ENCODE data around the gene TMEM97. TPM values are rescaled to one million over a fixed set of nuclear protein-coding genes. Genes with fewer than 3 reads are reported as not detected.
A peak's percentile ranks its signal among the peaks of the same experiment; 100 is the strongest.

The TMEM97 gene
- total RNA-seq, 2 donors from 2014 or later = 11.8 to 127 TPM

DNA sequence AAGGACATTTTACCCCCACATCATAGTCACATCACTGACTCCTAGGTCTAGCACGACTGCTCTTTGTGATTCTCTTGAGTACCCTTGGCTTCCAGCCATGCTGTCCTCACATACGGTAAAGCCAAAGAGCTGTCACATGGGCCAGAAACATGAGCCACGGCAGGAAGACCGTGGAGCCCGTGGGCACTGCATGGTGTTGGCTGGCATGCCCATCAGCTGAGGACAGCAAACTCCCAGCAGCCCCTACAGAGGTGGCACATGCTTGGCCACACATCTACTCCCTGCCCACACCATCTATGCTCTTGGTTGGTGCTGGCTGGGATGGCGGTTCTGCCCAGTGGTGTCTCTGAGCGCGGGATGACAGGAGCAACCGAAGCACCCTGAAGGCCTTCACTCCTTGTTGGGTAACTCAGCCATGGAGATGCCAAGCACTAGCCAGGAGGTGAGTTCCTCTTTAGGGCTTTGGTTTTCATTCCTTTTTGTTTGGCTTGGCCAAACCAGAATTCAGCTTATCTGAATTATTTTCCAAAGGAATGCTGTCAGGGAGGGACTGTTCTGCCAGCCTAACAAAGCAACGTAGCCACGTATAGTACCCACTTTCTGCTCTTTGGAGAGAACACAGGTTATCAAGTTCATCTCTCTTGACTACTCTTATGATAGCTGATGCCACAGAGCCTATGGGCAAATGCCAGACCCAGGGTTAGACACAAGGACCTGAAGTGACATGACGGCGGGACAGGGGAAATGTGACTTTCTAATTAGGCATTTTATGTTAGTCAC, 26.6 kb downstream of the TMEM97 start:
- Histone ChIP-seq H3K4me3 (no peak overlapping the region), H3K27ac (no peak overlapping the region), H3K27me3 (replicated peaks; ENCODE audit: insufficient read depth) (no peaks in the 10 kb centered on the region), H3K36me3 (peaks cover 12 to 21% of the 10 kb centered on the region in 2 donors), H3K4me1 (replicated peaks) (no peaks in the 10 kb centered on the region), H3K9me3 (no peaks in the 10 kb centered on the region)
- intact Hi-C loops (cut with DNase I) = no loop called here
- TF ChIP-seq POLR2AphosphoS5 (IDR thresholded peaks at IDR 0.05) (no peak), POLR2A (IDR thresholded peaks at IDR 0.05) (no peak)
- TF ChIP-seq, protein P1, sequence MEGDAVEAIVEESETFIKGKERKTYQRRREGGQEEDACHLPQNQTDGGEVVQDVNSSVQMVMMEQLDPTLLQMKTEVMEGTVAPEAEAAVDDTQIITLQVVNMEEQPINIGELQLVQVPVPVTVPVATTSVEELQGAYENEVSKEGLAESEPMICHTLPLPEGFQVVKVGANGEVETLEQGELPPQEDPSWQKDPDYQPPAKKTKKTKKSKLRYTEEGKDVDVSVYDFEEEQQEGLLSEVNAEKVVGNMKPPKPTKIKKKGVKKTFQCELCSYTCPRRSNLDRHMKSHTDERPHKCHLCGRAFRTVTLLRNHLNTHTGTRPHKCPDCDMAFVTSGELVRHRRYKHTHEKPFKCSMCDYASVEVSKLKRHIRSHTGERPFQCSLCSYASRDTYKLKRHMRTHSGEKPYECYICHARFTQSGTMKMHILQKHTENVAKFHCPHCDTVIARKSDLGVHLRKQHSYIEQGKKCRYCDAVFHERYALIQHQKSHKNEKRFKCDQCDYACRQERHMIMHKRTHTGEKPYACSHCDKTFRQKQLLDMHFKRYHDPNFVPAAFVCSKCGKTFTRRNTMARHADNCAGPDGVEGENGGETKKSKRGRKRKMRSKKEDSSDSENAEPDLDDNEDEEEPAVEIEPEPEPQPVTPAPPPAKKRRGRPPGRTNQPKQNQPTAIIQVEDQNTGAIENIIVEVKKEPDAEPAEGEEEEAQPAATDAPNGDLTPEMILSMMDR (IDR thresholded peaks at IDR 0.05) = no peak
- 54% methylated on average over 13 of the region's 13 CpGs for WGBS
- no peak for DNase-seq (ENCODE audit: low spot score)

DNA sequence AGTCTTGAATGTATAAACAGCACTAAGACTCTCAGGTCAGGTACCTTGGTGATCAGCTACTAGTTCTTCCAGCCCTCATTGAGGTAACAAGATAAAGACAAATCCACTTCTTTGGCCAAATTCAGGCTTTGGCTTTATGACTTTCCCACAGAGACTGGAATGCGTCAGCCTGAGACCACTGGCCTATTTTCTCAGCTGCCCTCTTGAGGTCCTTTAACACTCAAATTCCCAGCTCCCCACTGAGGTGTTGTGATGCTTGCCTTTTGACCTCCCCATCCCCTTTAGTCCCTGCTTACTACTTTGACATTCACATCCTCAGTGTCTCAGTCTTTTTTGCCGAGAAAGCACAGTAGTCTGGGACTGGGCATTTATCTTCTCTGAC, 27.2 kb downstream of the TMEM97 start:
- H3K4me3 ChIP-seq = no peak overlapping the region
- TF ChIP-seq, protein P1 (IDR thresholded peaks at IDR 0.05) = no peak
- TF ChIP-seq POLR2AphosphoS5 (IDR thresholded peaks at IDR 0.05) (no peak), POLR2A (IDR thresholded peaks at IDR 0.05) (no peak)
- H3K36me3 ChIP-seq = peaks cover 8 to 17% of the 10 kb centered on the region in 2 donors
- H3K27ac ChIP-seq = no peak overlapping the region
- H3K4me1 ChIP-seq (replicated peaks) = no peaks in the 10 kb centered on the region
- no peaks in the 10 kb centered on the region for H3K9me3 ChIP-seq
- no peaks in the 10 kb centered on the region for H3K27me3 ChIP-seq (replicated peaks; ENCODE audit: insufficient read depth)
- DNase-seq (ENCODE audit: low spot score) = no peak
- WGBS = 75% methylated on average over 2 of the region's 2 CpGs
- intact Hi-C loops (cut with DNase I) = no loop called here

DNA sequence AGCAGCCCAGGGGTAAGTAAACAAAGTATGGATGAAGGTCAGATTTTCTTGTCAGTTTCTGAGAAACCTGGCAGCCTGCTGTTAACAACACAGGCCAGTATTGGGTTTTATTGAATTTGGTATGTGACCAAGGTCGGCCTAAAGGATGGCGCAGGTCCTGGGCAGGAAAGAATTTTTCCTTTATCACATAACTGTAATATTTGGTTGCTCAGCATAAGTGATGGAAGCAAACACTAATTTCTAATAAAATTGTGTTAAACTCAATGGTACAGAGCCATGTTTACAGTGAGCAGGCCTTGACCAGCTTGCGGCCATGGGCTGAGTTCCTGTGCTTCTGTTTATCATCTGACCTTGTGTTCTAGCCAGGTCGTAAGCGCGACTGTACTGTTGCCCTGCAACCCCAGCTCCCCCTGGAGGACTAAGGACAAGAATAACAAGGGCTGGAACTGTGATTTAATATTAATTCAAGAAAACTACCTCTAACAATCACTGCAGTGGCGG, 27.8 kb downstream of the TMEM97 start:
- H3K4me3 ChIP-seq = no peak overlapping the region
- intact Hi-C loops (cut with DNase I) = no loop called here
- H3K27ac ChIP-seq = no peak overlapping the region
- H3K36me3 ChIP-seq = peaks cover 6 to 11% of the 10 kb centered on the region in 2 donors
- DNase-seq (ENCODE audit: low spot score) = no peak
- TF ChIP-seq, protein P1 (IDR thresholded peaks at IDR 0.05) = peak in 1 of 4 experiments; percentile 9
- no peak for TF ChIP-seq POLR2A (IDR thresholded peaks at IDR 0.05)
- peak; percentile 4 for TF ChIP-seq POLR2AphosphoS5 (IDR thresholded peaks at IDR 0.05)
- H3K4me1 ChIP-seq (replicated peaks) = no peaks in the 10 kb centered on the region
- no peaks in the 10 kb centered on the region for H3K9me3 ChIP-seq
- no peaks in the 10 kb centered on the region for H3K27me3 ChIP-seq (replicated peaks; ENCODE audit: insufficient read depth)
- WGBS = 54% methylated on average over 7 of the region's 7 CpGs

DNA sequence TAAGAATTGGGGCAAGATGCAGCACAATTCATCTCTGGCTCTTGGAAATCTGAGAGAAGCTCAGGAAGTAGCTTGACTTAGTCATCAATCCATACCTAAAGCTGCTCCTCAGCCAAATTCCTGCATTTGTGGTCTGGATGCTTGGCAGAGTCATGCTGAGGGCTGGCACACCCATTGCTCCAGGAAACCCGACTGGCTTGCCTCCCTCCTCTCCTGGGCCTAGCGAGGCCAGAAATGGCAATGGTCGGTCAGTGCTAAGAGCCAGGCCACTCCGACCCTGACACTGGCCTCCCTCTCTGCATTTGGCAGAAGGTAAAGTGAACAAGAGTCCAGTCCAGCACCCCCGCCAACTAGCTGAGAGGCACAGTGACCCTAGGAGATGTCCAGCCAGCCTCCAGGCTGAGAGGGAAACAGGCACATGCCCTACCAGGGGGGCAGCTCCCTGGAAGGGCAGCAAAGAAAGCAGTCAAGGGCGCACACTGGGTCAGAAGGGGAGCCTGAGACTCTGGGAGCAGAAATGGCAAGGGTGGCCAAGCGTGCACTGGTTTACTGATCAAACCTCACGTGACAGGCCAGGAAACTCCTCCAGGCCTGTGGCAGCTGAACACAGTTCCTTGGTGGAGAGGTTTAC, 28.4 kb downstream of the TMEM97 start:
- no peak overlapping the region for H3K4me3 ChIP-seq
- no peaks in the 10 kb centered on the region for H3K9me3 ChIP-seq
- no peaks in the 10 kb centered on the region for H3K4me1 ChIP-seq (replicated peaks)
- intact Hi-C loops (cut with DNase I) = no loop called here
- WGBS = 81% methylated on average over 8 of the region's 8 CpGs
- H3K36me3 ChIP-seq = peaks cover 6 to 11% of the 10 kb centered on the region in 2 donors
- peak overlapping the region in 1 of 2 donors; percentile 18 for H3K27ac ChIP-seq
- no peaks in the 10 kb centered on the region for H3K27me3 ChIP-seq (replicated peaks; ENCODE audit: insufficient read depth)
- TF ChIP-seq POLR2AphosphoS5 (IDR thresholded peaks at IDR 0.05) = no peak
- DNase-seq (ENCODE audit: low spot score) = no peak

DNA sequence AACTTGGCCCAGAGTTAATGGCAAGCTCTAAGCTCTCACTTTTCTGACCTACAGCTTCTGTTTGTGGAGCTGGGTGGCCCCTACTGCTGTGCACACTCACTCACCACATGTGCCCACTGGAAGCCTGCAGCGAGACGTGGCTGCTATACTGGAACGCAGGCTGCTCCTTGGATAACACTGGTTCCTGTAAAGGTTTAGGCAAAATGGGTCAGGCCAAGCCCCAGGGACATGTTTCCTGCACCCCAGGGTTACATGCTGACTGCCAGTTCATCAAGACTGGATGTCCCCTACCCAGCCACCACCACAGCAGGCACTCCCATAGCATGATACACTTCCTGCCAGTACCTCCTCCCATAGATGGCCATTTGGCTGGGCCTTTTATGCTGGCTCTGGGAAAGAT, 30.0 kb downstream of the TMEM97 start:
- Histone ChIP-seq H3K4me1 (replicated peaks) (no peaks in the 10 kb centered on the region), H3K36me3 (peaks cover 6 to 22% of the 10 kb centered on the region in 2 donors), H3K27ac (no peak overlapping the region), H3K4me3 (no peak overlapping the region), H3K27me3 (replicated peaks; ENCODE audit: insufficient read depth) (no peaks in the 10 kb centered on the region), H3K9me3 (no peaks in the 10 kb centered on the region)
- 61% methylated on average over 3 of the region's 3 CpGs for WGBS
- DNase-seq (ENCODE audit: low spot score) = no peak
- intact Hi-C loops (cut with DNase I) = no loop called here
- TF ChIP-seq POLR2A (IDR thresholded peaks at IDR 0.05) (no peak), POLR2AphosphoS5 (IDR thresholded peaks at IDR 0.05) (no peak)
- TF ChIP-seq, protein P1 (IDR thresholded peaks at IDR 0.05) = no peak

Measured in prostate gland (tissue), 2 donors.